Measurements from ENCODE around the gene CTRB1.
"Not testable (repeated sequence)": the region's sequence is repeated elsewhere in the genome, so short reads cannot be mapped to it uniquely, and the experiment has no call there.

CTRB1 gene

DNA sequence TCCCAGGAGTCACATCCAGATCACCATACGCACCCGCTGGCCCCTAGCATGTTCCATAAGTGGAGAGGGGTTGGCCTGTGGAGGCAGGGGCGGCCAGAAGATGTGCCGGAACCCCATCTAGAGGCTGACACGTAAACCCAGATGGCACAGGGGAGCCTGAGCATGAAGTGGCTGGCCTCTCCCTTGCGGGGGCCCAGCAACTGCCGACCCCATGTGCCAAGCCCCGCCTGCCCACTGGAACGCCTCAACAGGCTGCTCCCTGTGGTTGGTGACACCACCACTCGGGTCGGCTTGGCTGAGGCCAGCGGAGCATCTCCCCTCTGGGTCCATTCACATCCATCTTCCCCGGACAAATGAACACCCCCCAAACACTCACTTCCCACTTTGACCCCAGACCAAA is 23.2 kb downstream of the CTRB1 start:
- no peak for DNase-seq (ENCODE audit: low spot score)

DNA sequence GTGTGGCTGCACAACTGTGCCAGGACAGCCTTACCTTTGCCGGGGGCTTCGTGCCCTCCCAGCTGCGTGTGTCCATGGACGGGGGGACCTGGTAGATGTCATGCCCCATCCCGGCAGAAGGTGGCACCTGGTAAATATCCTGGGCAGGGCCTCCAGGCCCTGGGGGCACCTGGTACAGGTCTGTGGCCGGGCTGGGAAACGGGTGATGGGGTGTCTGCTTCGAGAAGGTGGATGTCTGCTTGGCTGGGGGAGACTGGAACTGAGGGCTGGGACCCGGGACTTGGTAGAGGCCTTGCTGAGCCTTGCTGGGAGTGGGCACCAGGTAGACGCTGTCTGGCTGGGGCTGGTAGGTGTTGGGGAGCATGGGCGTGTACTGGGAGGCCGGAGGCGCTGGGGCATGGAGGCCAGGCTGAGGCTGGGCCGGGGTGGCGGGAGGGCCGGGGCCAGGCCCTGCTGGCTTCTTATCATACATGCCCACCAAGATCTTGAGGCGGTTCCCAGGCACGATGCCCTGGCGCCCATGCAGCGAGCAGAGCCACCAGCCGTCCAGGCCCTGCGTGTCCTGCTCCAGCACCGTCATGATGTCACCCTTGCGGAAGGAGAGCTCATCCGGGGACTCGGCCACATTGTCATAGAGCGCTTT is 23.8 kb downstream of the CTRB1 start:
- DNase-seq (ENCODE audit: low spot score), result not testable (repeated sequence)

DNA sequence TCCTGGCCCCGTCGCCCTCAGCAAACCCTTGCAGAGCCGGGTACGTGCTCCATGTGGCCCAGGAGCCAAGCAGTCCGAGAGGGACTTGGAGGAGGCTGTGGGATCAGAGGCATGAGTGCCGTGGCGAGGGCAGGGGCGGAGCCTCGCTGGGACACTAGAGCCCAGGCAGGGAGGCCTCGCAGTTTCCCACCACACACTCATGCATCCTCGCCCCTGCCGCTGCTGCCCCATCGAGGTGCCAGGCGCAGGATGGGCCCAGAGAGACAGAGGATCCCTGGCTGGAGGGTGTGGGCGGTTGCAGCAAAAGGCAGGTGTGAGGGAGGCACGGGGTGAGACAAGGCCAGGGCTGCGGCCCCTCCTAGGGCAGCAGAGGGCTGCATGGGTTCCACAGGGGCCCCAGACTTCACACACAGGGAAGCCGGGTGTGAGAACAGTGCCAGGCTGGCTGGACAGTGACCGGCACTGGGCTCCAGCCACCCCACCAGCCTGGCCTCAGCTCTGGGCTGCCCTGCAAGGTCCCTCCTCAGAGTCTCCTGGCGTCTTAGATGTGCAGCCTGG is 25.0 kb downstream of the CTRB1 start:
- DNase-seq (ENCODE audit: low spot score), result no peak

GRCh38 chr16:75244225-75244809 is 25.5 kb downstream of the CTRB1 start:
- DNase-seq (ENCODE audit: low spot score), result no peak

DNA sequence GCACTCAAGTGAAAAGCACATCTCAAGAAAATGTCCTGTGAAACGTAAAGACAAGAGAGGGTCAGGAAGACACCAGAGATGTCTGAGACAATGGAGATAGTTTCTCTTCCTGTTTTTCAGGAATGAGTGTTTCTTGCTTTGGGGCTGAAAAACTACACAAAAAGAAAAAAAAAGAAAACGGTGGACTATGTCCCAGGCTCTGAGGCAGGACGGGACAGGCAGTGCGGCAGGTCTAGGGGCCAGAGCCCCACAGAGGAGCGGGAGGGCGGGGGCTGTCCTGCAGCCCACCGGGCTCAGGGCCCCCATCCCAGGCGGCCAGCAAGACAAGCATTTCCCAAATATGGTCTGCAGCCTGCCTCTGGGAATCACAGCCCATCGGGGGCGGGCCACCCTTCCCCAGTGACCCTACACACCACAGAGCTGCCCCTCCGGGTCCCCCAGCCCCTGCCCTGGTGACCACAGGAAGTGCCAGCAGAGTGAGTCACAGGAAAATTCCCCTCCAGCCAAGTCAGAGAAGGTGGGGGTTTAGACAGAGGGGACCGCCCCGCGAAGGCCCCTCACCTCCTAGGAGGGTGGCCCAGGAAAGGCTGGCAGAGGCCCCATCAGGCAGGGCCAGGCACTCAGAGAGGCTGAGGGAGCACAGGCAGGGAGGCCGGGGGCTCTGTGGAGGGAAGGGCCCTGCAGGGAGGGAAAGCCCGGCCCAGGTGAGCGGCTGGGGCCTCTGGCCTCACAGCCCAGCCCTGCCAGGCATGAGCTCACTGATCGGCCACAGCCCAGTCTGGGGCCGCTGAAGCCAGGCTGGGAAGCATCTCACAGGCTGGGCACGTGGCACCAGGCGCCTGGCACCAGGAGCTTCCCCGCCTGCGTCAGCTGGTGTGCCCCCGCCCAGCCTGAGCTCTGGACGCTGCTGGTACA is 26.3 kb downstream of the CTRB1 start:
- DNase-seq (ENCODE audit: low spot score), result no peak

GRCh38 chr16:75246504-75247205 is 27.9 kb downstream of the CTRB1 start:
- no peak for DNase-seq (ENCODE audit: low spot score)

GRCh38 chr16:75247249-75247648 is 28.5 kb downstream of the CTRB1 start:
- no peak for DNase-seq (ENCODE audit: low spot score)

- no peak for DNase-seq (ENCODE audit: low spot score)
These were observed 29.4 kb downstream of the CTRB1 start for GRCh38 chr16:75248142-75248535.

- DNase-seq (ENCODE audit: low spot score), result no peak
These were observed 30.0 kb downstream of the CTRB1 start for GRCh38 chr16:75248536-75249380.

DNA sequence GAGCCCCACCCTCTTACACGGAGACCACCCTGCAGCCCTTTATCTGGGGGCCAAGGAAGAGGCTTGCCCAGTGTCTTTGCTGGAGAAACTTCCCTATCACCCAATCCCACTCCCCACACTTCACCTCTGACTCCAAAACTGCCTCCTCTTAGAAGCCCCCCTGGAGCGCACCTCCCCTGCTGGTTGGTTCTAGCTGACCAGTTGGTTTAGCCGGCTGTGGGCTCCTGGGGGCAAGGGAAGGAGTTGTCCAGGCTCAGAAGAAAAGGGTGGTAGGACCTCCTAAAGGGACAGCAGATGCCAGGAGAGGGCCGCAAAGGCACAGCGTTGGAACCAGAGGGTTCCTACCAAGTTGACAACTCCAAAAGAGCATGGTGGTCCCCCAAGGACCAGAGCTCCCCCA is 30.7 kb downstream of the CTRB1 start:
- DNase-seq (ENCODE audit: low spot score), result no peak

DNA sequence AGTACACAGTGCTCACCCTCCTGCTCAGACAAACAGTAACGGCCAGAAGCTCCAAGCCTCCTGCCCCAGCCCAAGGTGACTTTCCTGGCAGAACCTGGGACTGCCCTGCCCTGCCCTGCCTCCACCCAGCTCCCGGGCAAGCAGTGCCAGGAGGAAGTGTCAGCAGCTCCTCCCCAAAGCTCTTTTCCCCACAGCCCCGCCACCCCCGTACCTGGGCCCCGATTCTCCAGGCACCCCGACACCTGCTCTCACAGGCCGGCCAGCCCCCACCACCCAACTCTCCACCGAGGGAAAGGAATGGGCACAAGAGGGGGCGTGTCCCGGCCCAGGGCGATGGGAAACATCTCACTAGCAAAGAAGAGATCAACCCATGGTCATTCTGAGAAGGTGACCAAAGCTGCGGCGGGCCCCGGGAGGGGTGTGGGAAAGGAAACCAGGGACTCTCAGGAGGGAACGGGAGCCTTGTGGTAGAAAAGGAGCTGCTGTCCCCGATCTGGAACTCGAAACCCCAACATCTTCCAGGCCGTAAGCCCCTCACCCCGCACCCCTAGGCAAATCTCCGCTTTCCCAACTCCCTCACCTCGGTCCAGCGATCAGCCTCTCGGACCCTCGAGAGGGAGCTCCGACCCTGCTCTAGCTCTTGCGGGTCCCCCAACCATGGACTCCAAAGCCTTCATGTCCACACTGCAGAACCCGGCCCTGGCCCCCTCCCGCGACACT is 31.5 kb downstream of the CTRB1 start:
- DNase-seq (ENCODE audit: low spot score), result no peak

DNA sequence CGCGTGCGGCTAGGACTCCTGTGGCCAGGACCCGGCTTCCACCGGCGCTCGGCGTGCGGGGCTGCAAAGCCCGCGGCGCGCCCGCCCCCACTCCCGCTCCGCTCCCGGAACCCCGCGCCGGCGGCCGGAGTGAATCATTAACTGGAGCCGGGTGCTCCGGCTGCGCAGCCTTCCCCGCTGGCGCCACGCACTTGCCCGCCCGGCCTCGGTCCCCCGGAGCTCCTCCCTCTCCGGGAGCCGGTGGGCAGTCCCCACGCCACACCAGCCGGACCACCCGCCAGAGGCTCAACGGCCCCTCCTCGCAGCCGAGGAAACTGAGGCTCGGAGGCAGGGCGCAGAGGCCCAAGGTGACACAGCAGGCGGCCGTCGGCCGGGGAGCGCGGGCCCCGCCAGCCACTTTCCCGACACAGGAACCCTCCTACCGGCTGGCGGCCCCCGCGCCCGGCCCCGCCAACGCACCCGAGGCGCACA is 32.1 kb downstream of the CTRB1 start:
- no peak for DNase-seq (ENCODE audit: low spot score)

DNA sequence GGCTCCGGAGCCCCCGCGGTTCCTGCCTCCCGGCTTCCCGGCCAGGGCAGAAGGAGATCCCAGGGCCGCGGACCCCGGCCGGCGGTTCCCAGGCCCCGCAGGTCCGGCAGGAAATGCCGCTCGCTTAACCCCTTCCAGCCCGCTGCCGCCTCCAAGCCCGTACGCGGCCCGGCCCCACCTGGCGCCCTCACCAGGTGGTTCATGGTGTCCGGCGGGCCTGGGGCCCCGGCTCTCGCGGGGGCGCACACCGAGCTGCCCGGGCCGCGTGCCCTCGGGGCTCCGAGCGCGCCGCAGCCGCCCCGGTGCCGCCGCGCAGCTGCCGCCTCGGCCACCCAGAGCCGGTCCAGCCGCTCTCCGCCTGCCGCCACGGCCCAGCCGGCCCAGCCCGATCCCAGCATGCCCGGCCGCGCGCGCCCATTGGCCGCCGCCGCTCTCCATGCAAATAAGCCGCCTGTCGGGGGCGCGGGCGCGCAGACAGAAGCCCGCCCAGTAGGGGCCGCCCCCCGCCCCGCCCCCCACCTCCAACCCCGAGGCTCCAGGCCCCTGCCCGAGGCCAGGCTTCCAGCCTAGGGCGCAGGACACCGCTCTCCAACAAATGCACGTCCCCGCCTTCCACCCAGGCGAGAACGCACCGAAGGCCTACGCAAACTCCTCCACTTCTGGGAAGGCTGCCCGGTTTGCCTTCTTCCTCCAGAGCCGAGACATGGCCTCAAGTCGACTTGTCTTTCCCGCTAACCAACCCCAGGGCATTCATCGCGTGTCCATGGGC is 32.7 kb downstream of the CTRB1 start, which contains the start of gene BCAR1:
TSS of gene BCAR1 (minus strand) at position 345 of the 769 bp plus-strand sequence. CDS start at position 203, 142 bp downstream.
- DNase-seq (ENCODE audit: low spot score), result no peak

DNA sequence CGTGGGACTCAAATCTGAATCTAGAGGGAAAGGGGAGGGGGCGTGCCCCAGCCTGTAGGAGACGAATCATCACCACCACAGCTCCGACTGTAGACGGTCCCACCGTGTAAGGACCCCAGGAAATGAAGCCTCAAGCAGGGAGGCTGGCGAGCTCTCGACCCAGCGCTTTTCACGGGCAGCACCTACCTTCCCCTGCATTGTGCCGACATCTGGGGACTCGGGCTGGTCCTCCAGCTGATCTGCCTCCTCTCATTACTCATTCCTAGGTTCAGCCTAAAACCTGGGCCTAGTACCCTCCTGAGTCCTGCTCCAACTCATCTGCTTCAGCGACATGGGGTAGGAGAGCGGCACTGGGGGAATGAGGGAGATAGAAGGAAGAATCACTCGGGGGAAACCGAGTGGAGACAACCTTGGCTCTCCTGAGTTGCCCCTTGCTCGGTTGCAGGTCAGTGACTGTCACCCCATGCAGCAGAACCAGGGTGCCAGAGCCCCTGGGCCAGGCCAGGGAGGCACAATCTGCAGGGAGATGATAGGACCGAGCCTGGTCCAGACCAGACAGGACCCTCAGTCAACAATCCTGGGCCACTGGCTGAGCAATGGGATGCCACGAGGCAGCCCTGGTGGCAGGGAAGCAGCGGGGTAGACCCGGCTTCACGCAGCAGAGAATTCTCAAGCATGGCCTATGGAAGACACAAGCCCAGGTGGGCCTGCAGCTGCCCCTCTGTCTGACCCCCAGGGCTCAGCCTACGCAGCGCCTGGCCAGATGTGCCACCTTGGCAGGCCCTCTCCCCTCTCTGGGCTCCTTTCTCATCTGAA is 33.5 kb downstream of the CTRB1 start:
- no peak for DNase-seq (ENCODE audit: low spot score)

DNA sequence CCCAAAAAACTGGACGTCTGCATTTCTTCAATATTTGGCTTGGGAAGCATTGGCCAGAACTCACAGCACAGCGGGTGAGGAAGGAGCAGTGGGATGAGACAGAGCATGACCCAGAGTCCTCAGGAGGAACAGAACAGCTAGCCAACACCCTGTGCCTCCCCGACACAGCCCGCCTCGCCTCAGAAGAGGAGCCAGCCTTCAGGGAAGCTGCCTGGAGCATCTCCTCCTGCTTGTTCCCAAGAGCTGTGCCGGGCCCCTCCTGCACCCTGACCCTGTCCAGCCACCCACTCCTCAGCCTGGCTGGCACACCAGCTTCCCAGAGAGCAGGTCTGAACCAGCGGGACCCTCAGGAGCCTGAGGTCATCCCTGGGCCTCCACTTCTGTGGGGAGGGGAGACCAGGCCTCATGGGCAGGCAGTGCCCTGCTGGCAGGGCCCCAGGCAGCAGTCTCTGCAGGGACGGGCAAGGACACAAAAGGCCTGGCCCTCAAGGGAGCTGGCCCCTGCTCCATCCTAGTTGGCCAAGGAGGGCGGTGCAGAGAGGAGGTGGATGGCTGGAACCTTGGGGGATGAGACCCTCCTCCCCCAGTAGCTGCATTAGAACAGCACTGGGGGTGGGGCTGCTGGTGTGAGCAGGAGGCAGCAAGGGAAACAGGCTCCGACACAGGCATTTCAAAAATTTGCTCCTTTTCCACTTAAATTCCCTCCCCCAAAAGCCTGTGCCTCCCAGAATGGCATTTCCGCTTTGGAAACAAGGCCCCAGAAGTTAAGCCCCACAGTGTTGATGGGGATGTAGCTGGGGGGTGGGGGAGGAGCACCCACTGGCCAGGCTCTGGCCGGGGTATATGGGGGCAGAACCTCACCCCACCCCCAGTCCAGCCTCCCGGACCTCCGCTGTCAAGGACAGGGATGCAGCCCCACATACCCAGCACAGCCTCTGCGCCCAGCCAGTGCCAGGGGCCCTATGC is 34.4 kb downstream of the CTRB1 start:
- DNase-seq (ENCODE audit: low spot score), result no peak

DNA sequence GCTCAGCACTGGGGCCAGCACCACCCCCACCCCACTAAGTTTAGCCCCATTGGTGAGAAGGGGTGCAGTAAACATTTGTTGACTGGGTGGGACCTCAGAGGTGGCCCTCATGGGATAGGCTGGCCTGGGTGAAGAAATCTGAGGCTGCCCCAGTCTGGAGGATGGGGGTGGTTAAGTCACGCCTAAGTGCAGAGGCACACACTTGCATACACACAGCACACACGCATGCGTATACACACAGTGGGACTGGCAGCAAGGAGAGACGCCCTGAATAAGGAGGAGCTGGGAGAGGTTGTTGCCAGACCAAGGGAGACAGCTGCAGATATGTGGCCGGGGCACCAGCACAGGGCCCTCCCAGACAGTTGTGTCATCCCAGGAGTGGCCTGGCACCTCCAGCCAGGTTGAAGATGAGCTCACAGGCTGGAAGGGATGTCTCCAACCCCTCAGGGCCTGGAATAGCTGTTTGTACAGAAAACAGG is 35.6 kb downstream of the CTRB1 start:
- DNase-seq (ENCODE audit: low spot score), result no peak

- no peak for DNase-seq (ENCODE audit: low spot score)
These were observed 37.3 kb downstream of the CTRB1 start for GRCh38 chr16:75256059-75256571.
